M059J (cell line): Measurements from ENCODE around the gene C3orf70. TPM values are rescaled to one million over a fixed set of nuclear protein-coding genes. Genes with fewer than 3 reads are reported as not detected.
A peak's percentile ranks its signal among the peaks of the same experiment; 100 is the strongest.

ENCODE experiments used
- DNase-seq: peaks from one replicate; pipeline ENCODE4 v3.0.0-alpha.2; 2012; ENCODE audit warnings: low read depth
- total RNA-seq: library from RNA; depleted of rRNA; stranded (reverse); fragments of >200 nt; shearing (Covaris generic); gene quantifications from 2 replicates; pipeline ENCODE4 v1.2.3, GENCODE V29; 2014

Gene C3orf70
- total RNA-seq, 1 experiment from 2014 or later = not detected

DNA sequence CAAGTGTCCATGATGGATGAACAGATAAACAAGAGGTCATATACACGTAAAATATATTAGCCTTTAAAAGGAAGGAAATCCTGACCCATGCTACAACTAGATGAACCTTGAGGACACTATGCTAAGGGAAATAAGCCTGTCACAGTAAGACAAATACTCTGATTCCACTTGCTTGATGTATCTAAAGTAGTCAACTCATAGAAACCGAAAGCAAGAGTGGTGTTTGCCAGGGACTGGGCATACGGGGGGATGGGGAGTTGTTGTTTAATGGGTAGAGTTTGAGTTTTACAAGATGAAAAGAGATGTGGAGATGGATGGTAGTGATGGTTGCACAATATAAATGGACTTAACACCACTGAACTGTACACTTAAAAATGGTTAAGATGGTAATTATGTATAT, 65.4 kb downstream of the C3orf70 start:
- DNase-seq = peak; percentile 16

GRCh38 chr3:185084901-185085300, 68.0 kb downstream of the C3orf70 start:
- peak; percentile 71 for DNase-seq

DNA sequence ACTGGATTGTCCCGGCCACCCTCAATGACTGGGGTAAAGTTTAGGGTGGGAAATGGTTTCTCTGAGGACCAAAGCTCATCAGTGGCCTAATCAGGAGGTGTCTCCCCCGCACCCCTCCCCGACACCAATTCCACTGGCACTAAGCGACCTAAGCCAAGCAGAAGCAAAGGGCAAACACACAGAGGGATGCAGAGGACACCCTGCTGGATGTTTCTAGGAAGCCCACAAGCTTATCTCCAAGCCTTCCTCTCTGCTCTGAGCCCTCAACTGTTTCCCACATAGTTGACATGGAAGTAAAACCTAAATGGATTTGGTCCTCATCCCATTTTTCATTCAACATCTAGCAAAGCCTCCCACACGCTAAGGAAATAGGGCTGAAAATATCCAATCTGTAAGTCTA, 68.5 kb downstream of the C3orf70 start:
- DNase-seq = no peak

- no peak for DNase-seq
These were observed 70.0 kb downstream of the C3orf70 start for GRCh38 chr3:185082829-185083228.

- DNase-seq = no peak
These were observed 70.7 kb downstream of the C3orf70 start for GRCh38 chr3:185082149-185082548.

DNA sequence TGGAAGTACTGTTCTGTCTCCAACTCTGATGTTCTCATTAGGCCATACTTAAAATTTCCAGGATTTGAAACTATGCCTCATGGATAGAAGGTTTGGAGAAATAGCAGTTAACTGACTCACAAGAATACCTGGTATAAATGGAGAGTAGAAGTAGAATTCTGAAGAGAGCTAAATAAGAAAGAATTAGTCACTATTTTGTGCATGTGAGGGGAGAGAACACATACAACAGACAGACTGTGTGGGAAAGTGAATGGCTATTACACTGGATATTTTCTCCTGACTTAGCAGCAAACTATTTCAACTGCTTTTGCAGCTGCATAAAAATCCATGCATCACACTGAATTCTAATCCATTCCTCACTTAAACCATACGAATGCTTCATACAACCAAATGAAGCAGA, 71.3 kb downstream of the C3orf70 start:
- no peak for DNase-seq

- no peak for DNase-seq
These were observed 73.2 kb downstream of the C3orf70 start for GRCh38 chr3:185079625-185080024.

DNA sequence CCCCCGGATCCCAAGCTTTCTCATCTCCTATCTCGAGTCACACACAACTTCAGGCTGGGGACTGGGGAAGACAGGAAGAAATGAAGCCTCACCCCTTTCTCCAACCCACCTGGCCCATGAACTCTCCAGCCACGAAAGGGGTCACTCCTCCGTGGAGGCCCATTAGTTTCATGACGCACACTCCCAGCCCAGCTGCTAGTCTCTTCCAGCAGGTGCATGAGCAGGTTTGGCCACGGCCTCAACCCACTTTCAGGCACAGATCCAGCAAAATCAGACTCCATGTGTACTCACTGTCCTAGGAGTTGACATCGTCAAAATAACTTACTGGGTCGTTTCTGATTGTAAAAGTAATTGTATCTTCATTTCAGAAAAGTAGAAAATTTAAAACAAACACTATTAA, 76.6 kb downstream of the C3orf70 start:
- DNase-seq = no peak

DNA sequence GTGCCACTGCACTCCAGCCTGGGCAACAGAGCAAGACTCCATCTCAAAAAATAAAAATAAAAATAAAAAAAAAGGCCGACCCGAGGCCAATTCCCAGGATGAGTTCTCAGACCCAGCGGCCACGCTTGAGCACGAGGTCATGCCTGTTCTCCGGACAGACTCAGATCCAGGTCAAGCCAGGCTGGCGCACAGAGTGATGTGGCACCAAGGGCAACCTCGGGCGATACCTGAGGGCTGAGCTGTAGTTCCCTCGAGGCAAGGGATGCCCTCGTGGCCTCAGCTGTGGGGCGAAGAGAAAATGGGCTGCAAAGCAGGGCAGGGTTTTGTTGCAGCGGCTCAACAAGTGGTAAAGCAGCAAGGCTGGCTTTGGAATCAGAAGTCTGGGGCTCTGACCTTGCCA, 77.3 kb downstream of the C3orf70 start:
- no peak for DNase-seq

GRCh38 chr3:185071287-185071800, 81.5 kb downstream of the C3orf70 start:
- DNase-seq = no peak

DNA sequence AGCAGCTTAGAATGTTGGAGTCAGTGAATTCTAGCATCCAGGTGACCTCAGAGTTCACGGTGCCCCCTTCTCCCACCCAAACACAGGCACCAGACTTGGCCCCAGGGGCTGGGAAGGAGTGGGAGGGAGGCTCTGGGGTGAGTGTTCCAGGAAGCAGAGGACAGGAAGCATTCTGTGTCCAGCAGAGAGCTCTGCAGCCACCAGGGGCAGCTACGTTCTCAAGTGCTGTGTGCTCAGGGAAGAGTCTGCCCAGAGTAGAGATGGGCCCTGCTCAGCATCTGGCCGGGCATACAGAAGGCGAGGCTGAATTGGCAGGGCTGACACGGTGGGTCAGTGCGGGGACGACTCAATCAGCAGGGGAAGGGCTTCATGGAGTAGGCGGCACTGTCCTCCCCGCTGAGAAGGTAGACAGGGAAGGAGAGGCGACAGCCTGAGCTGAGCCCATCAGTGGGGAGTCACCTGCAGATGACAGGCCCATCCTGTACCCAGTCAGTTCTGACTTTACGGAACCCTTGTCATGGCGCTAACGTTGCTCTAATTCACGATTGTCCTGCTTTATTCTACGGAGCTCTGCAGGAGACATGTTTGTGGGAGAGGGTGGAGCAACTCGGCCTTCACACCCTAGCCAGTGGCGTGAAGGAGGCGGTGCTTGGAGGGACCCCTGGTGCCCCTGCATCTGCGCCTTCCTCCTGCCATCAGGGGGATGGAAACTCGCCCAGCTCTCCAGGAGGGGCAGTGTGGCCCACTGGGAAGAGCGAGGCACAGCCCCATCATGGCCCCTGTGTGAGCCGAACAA, 82.2 kb downstream of the C3orf70 start:
- DNase-seq = peak; percentile 38

GRCh38 chr3:185069037-185070030, 83.5 kb downstream of the C3orf70 start:
- no peak for DNase-seq

- DNase-seq = no peak
These were observed 85.7 kb downstream of the C3orf70 start for GRCh38 chr3:185067173-185067572.

- DNase-seq = no peak
These were observed 86.6 kb downstream of the C3orf70 start for GRCh38 chr3:185066251-185066650.

DNA sequence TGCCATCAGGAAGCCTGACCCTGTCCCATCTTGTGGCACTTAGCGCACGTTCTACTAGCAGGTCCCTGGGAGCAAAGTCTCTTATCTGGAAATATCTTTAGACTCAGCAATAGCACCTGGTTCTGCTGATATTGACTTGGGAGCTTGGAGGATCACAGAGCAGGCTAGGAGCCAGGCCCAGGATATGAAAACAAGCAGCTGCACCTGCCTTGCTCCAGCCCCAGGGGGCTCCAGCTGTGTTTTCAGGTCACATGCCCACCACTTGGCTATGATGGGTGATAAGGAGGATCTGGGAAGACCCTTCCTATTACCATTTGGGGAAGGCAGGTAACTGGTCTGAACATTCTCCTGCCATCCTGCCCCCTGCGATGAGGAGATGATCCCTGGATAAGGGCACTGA, 87.8 kb downstream of the C3orf70 start:
- DNase-seq = no peak

- DNase-seq = no peak
These were observed 89.4 kb downstream of the C3orf70 start for GRCh38 chr3:185063431-185063830.

DNA sequence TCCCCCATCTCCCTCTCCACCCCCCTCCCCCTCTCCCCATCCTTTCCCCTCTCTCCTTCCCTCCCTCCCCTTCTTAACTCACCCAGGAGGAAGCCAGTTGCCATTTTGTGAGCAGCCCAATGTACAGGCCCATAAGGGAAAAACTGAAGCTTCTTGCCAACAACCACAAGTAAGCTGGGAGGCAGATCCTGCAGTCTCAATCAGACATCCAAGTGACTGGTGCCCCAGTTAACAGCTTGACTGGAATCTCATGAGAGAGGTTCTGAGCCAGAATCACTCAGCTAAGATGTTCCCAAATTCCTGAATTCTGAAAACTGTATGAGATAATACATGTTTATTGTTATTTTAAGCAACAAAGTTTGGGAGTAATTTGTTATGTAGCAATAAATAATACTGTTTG, 90.7 kb downstream of the C3orf70 start:
- DNase-seq = no peak

DNA sequence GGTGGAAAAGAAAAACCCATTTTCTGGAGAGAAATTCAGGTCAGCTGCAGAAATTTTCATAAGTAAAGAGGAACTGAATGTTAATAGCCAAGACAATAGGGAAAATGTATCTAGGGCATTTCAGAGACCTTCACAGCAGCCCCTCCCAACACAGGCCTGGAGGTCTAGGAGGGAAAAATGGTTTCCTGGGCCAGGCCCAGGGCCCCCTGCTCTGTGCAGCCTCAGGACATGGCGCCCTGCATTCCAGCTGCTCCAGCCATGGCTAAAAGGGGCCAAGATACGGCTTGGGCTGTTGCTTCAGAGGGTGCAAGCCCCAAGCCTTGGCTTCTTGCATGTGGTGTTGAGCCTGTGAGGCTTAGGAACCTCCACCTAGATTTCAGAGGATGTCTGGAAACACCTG, 92.2 kb downstream of the C3orf70 start:
- DNase-seq = no peak

DNA sequence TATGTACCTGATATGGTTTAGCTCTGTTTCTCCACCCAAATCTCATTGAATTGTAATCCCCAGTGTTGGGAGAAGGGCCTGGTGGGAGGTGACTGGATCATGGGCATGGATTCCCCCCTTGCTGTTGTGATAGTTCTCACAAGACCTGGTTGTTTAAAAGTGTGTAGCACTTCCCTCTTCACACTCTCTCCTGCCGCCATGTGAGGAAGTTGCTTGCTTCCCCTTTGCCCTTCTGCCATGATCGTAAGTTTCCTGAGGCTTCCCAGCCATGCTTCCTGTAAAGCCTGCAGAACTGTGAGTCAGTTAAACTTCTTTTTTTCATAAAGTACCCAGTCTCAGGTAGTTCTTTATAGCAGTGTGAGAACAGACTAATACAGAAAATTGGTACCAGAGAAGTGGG, 93.1 kb downstream of the C3orf70 start:
- DNase-seq = no peak

DNA sequence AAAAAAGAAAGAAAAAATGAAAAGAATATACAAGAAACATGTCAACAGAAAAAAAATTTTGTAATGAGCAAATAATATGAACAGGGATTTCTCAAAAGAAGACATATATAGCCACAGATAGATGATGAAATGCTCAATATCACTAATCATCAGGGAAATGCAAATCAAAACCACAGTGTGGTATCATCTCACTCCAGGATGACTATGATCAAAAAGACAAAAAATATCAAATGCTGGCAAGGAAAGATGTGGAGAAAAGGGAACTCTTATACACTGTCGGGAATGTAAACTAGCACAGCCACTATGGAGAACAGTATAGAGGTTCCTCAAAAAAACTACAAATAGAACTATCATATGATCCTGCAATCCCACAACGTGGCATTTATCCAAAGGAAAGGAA, 94.1 kb downstream of the C3orf70 start:
- no peak for DNase-seq

GRCh38 chr3:185057829-185058228, 95.0 kb downstream of the C3orf70 start:
- DNase-seq = no peak

- DNase-seq = no peak
These were observed 96.0 kb downstream of the C3orf70 start for GRCh38 chr3:185056908-185057307.

DNA sequence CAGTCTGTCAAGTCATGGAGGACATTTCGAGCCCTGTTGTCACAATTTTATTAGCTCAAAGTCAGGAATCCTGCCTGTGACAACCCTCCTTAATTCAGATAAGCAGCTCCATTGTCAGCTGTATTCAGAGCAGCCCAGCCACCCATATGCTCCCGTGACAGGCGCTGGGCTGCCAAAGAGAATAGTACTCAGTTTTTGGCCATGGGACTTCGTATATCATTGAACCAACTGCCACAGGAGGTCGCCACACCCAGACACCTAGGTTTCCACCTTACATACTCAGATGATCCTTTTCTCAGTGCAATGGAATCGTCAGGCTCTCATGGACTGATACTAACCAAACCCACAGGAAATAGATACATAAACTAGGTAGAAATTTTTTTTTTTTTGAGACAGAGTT, 100.2 kb downstream of the C3orf70 start:
- DNase-seq = no peak
